Progenitor cell of endocrine pancreas (in vitro differentiated cells): ENCODE data around the gene CHD9. TPM values are rescaled to one million over a fixed set of nuclear protein-coding genes. Genes with fewer than 3 reads are reported as not detected.

Source experiments
- DNase-seq: peaks from one replicate; pipeline ENCODE4 v3.0.0; 2021; ENCODE audit warnings: low spot score; ENCODE audit not compliant: unreplicated experiment
- H3K27ac Mint-ChIP-seq: 2 replicates; pipeline ENCODE4 v1.8.0; 2021; ENCODE audit warnings: mild to moderate bottlenecking, moderate library complexity, mixed read lengths
- H3K27me3 Mint-ChIP-seq: 2 replicates; pipeline ENCODE4 v1.8.0; 2021; ENCODE audit warnings: mixed read lengths
- H3K36me3 Mint-ChIP-seq: 2 replicates; pipeline ENCODE4 v1.8.0; 2022; ENCODE audit warnings: mixed read lengths; ENCODE audit not compliant: insufficient read depth
- H3K4me1 Mint-ChIP-seq: 2 replicates; pipeline ENCODE4 v1.8.0; 2021; ENCODE audit warnings: low read depth, mixed read lengths
- H3K4me3 Mint-ChIP-seq: 2 replicates; pipeline ENCODE4 v1.8.0; 2021; ENCODE audit warnings: low read depth, mild to moderate bottlenecking, moderate library complexity, mixed read lengths
- H3K9me3 Mint-ChIP-seq: 2 replicates; pipeline ENCODE4 v1.8.0; 2021; ENCODE audit warnings: low read depth, mixed read lengths
- total RNA-seq: library from RNA; stranded (reverse); gene quantifications from 2 replicates; pipeline ENCODE4 v1.2.1, GENCODE V29; 2021
- TF ChIP-seq, protein P1 (sequence below): fragments of 200-600 bp; sonication (generic); IDR thresholded peaks from one replicate; pipeline ENCODE4 v1.5.0; 2021; ENCODE audit warnings: antibody characterized with exemption, mild to moderate bottlenecking; ENCODE audit not compliant: unreplicated experiment

The CHD9 gene
- total RNA-seq, 1 donor from 2014 or later = 67.7 TPM

DNA sequence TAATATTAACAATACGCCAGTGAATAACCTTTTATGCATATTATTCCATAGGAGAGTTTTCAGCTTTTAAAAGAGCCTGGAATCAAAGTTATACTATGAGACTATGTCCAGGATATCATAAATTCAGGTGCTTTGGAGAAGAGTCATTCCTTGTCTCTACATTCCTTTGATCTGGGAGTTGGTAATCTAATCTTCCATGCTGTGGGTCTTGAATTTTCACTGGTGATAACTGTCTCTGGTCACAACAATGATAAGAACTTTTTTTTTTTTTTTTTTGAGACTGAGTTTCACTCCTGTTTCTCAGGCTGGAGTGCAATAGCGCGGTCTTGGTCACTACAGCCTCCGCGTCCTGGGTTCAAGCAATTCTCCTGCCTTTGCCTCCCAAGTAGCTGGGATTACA, 50.8 kb downstream of the CHD9 start:
- H3K36me3 Mint-ChIP-seq = no peaks in the 10 kb centered on the region
- no peak for DNase-seq
- no peaks in the 10 kb centered on the region for H3K27me3 Mint-ChIP-seq
- H3K27ac Mint-ChIP-seq = no peak overlapping the region
- H3K4me3 Mint-ChIP-seq = no peak overlapping the region
- TF ChIP-seq, protein P1, sequence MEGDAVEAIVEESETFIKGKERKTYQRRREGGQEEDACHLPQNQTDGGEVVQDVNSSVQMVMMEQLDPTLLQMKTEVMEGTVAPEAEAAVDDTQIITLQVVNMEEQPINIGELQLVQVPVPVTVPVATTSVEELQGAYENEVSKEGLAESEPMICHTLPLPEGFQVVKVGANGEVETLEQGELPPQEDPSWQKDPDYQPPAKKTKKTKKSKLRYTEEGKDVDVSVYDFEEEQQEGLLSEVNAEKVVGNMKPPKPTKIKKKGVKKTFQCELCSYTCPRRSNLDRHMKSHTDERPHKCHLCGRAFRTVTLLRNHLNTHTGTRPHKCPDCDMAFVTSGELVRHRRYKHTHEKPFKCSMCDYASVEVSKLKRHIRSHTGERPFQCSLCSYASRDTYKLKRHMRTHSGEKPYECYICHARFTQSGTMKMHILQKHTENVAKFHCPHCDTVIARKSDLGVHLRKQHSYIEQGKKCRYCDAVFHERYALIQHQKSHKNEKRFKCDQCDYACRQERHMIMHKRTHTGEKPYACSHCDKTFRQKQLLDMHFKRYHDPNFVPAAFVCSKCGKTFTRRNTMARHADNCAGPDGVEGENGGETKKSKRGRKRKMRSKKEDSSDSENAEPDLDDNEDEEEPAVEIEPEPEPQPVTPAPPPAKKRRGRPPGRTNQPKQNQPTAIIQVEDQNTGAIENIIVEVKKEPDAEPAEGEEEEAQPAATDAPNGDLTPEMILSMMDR = no peak
- peaks cover under 1% of the 10 kb centered on the region for H3K4me1 Mint-ChIP-seq
- H3K9me3 Mint-ChIP-seq = no peaks in the 10 kb centered on the region

DNA sequence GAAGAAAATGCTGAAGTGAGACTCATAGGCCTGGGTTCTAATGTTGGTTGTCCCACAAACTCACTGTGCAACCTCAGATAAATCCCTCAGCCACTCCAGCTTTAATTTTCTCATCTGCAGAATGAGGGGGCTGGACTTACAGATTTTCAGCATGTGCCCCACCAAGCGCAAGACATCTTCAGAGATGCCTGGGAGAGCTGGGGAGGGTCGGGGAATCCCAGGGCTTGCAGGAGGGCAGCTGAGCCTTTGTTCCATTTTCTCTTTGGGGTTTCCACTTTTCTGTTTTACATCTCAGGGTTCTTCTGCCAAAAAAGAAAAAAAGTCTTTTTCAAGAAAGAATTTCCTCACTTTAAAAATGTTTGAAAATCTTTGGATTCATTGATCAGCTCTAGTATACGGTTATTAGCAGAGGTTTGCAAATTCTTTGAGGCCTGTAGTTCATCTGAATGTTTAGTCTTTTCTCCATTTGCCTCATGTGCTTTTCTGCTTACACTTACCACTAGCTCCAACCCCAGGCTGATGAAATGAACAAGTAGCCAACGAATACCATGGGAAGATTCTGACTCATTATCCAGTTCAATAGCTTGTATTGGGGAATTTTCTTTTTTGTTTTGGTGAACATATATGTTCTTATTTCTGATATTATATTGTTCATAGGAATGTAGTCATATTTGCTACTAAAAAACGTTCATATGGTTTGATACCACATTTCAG, 56.4 kb downstream of the CHD9 start:
- Mint-ChIP-seq H3K27ac (no peak overlapping the region), H3K4me3 (no peak overlapping the region), H3K4me1 (peaks cover 14% of the 10 kb centered on the region), H3K9me3 (no peaks in the 10 kb centered on the region), H3K27me3 (no peaks in the 10 kb centered on the region), H3K36me3 (no peaks in the 10 kb centered on the region)
- TF ChIP-seq, protein P1 = no peak
- DNase-seq = no peak

DNA sequence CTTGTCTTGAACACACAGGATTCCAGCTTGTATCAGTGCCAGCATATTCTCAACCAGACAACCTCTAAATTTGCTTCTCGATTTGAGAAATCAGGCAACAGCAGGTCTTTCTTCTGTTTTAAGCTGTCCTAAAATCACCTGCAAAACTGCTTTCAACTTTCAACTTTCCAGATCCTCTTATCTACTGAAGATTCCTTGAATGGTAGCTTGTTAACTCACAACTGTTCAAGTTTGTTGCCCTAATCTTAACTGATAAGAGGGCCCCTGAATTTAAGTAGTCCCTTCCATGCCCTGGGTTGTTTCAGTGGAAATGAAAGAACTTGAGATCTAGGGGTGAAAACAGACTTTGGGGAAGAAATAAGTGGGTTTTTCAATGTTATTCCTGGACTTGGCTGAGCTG, 57.2 kb downstream of the CHD9 start:
- peaks cover 14% of the 10 kb centered on the region for H3K4me1 Mint-ChIP-seq
- H3K9me3 Mint-ChIP-seq = no peaks in the 10 kb centered on the region
- H3K36me3 Mint-ChIP-seq = no peaks in the 10 kb centered on the region
- no peaks in the 10 kb centered on the region for H3K27me3 Mint-ChIP-seq
- H3K27ac Mint-ChIP-seq = no peak overlapping the region
- TF ChIP-seq, protein P1 = no peak
- H3K4me3 Mint-ChIP-seq = no peak overlapping the region
- DNase-seq = no peak

DNA sequence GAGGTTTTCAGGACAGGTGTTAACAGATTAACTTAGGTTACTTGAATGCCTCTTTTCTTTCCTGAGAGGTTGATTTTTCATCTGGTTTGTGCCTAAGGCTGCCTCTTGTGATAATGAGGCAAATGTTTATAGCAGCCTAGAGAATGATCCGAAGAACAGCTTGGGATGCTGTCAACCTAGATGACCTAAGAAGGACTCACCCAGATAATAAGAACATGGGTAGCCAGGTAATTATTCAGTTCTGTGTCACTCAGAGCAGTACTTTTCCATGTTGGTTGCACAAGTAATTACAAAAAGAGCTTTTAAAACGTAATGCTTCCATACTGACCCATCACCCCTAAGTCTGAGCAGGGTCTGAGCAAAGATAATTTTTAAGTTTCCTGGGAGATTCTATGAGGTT, 60.3 kb downstream of the CHD9 start:
- DNase-seq = no peak
- H3K27me3 Mint-ChIP-seq = no peaks in the 10 kb centered on the region
- TF ChIP-seq, protein P1 = no peak
- H3K27ac Mint-ChIP-seq = no peak overlapping the region
- no peaks in the 10 kb centered on the region for H3K9me3 Mint-ChIP-seq
- H3K4me1 Mint-ChIP-seq = peaks cover 14% of the 10 kb centered on the region
- H3K4me3 Mint-ChIP-seq = no peak overlapping the region
- no peaks in the 10 kb centered on the region for H3K36me3 Mint-ChIP-seq

DNA sequence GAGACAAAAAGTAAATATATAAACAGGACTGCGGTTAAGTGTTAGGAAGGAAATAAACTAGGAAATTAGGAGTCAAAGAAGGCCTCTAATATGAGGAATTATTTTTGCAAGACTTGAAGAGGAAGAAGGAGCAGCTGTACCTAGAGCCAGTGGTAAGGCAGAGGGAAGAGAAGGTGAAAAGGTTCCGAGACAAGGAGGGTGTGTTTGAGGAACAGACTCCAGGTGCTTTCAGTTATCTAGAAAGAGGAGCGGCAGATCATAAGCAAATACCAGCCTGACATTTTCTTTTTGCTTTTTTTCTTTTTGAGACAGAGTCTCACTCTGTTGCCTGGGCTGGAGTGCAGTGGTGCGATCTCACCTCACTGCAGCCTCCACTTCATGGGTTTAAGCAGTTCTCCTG, 61.0 kb downstream of the CHD9 start:
- H3K9me3 Mint-ChIP-seq = no peaks in the 10 kb centered on the region
- H3K27ac Mint-ChIP-seq = no peak overlapping the region
- H3K27me3 Mint-ChIP-seq = no peaks in the 10 kb centered on the region
- DNase-seq = no peak
- no peaks in the 10 kb centered on the region for H3K36me3 Mint-ChIP-seq
- peaks cover 14% of the 10 kb centered on the region for H3K4me1 Mint-ChIP-seq
- TF ChIP-seq, protein P1 = no peak
- no peak overlapping the region for H3K4me3 Mint-ChIP-seq
